22Rv1 (cell line): Measurements from ENCODE around the gene KCNJ2.

Source experiments
- ZFX ChIP-seq: fragments of 450-650 bp; IDR thresholded peaks from 2 replicates; pipeline ENCODE4 v1.6.1; 2017; ENCODE audit warnings: antibody characterized with exemption, borderline replicate concordance
- TF ChIP-seq, protein P1 (sequence below): fragments of 450-650 bp; IDR thresholded peaks from 2 replicates; pipeline ENCODE4 v1.5.1; 2017; ENCODE audit warnings: mild to moderate bottlenecking

DNA sequence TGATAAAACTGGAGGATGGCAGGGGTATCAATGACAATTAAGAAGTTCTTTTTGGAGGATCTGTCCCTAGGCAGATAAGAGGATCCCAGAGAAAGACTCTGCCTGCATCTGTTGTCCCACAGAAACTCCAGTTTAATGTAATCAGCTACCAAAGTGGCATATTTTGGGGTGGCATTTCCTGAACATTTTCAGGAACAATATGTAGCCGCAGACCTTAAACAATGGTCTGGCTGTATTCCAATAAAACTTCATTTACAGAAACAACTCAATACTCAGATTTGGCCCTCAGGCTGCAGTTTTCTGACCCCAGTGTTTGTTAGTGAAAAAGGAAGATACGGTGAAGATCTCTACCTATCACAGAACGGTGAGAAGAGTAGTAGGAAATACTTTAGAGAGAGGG is 48.2 kb upstream of the KCNJ2 start:
- TF ChIP-seq, protein P1, sequence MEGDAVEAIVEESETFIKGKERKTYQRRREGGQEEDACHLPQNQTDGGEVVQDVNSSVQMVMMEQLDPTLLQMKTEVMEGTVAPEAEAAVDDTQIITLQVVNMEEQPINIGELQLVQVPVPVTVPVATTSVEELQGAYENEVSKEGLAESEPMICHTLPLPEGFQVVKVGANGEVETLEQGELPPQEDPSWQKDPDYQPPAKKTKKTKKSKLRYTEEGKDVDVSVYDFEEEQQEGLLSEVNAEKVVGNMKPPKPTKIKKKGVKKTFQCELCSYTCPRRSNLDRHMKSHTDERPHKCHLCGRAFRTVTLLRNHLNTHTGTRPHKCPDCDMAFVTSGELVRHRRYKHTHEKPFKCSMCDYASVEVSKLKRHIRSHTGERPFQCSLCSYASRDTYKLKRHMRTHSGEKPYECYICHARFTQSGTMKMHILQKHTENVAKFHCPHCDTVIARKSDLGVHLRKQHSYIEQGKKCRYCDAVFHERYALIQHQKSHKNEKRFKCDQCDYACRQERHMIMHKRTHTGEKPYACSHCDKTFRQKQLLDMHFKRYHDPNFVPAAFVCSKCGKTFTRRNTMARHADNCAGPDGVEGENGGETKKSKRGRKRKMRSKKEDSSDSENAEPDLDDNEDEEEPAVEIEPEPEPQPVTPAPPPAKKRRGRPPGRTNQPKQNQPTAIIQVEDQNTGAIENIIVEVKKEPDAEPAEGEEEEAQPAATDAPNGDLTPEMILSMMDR, result no peak
- TF ChIP-seq ZFX, result no peak
